ENCODE results near the gene XRCC5.

DNA sequence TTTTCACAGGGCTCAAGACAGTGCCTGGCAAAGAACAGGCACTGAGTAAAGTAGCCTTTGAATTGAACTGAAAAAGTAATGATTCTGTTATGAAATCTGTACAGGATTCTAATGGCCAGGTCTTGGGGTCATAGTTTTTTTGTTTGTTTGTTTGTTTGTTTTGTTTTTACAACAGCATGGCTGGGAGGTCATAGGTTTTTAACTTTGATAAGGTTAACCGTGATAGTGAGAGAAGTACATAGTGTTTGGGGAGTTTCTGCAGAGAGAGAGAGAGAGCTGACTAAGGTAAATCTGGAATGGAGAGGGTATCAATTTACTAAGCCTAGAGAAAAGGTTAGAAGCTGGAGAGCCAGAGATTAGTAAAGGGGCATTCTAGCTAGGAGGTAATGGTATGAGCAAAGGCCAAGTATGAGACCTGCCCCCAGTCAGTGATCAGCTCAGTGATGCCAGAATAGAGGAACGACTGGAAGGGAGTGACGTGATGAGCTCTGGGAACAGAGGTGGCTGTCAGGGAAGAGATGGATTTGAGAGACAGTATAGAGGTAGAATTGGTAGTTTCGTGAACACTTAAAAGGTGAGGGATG lies 25.9 kb downstream of the XRCC5 start:
- TF ChIP-seq, protein P1, sequence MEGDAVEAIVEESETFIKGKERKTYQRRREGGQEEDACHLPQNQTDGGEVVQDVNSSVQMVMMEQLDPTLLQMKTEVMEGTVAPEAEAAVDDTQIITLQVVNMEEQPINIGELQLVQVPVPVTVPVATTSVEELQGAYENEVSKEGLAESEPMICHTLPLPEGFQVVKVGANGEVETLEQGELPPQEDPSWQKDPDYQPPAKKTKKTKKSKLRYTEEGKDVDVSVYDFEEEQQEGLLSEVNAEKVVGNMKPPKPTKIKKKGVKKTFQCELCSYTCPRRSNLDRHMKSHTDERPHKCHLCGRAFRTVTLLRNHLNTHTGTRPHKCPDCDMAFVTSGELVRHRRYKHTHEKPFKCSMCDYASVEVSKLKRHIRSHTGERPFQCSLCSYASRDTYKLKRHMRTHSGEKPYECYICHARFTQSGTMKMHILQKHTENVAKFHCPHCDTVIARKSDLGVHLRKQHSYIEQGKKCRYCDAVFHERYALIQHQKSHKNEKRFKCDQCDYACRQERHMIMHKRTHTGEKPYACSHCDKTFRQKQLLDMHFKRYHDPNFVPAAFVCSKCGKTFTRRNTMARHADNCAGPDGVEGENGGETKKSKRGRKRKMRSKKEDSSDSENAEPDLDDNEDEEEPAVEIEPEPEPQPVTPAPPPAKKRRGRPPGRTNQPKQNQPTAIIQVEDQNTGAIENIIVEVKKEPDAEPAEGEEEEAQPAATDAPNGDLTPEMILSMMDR (conservative IDR thresholded peaks at IDR 0.05; ENCODE audit: low read depth, low read length) = no peak
- TF ChIP-seq EZH2 (IDR thresholded peaks at IDR 0.05; ENCODE audit: borderline replicate concordance, low read depth, low read length, poor library complexity, severe bottlenecking) = no peak
